Motor neuron (in vitro differentiated cells): Measurements from ENCODE around the gene CNGA1. TPM values are rescaled to one million over a fixed set of nuclear protein-coding genes. Genes with fewer than 3 reads are reported as not detected.
"Not testable (repeated sequence)": the region's sequence is repeated elsewhere in the genome, so short reads cannot be mapped to it uniquely, and the experiment has no call there.

ENCODE experiments used
- ATAC-seq, 8 experiments: fragments of 200-7000 bp; cut with Tn5 transposase; replicated peaks in 6 of 8; 2 replicates each; pipeline ENCODE4 v1.8.0; 2021; ENCODE audit warnings: mild to moderate bottlenecking in 8 of 8, moderate library complexity in 8 of 8
- H3K27ac ChIP-seq, 2 donors: fragments of 250-450 bp; sonication (Bioruptor Pico); 2 replicates each; pipeline ENCODE4 v1.9.0; 2021; ENCODE audit warnings: antibody characterized with exemption in 2 of 2, mild to moderate bottlenecking in 2 of 2, moderate library complexity in 1 of 2
- H3K4me1 ChIP-seq, 2 donors: fragments of 250-450 bp; sonication (Bioruptor Pico); replicated peaks in 1 of 2; 2 replicates each; pipeline ENCODE4 v1.6.1; 2021; ENCODE audit warnings: antibody characterized with exemption in 2 of 2, mild to moderate bottlenecking in 2 of 2, moderate library complexity in 1 of 2
- H3K4me3 ChIP-seq, 5 donors: fragments of 250-450 bp; sonication (Bioruptor Pico); 2 replicates each; pipeline ENCODE4 v1.9.0; 2021; ENCODE audit warnings: antibody characterized with exemption in 5 of 5, mild to moderate bottlenecking in 5 of 5, moderate library complexity in 4 of 5
- WGBS, 10 experiments: fragments of 450-650 bp; shearing (Covaris generic); methylation state at CpG; one replicate each; pipeline ENCODE4 v1.0.0; 2022; 5-methylcytosine and 5-hydroxymethylcytosine counted together
- in situ Hi-C, 9 experiments: fragments of 400-800 bp; cut with MboI; loops; one replicate each; pipeline ENCODE4 v1.15.0; 2021; ENCODE audit warnings: low sequenced_read_pairs in 9 of 9, low pct_unique_long_range_greater_than_20kb in 2 of 9; ENCODE audit not compliant: unreplicated experiment in 9 of 9
- total RNA-seq, 8 experiments: library from RNA; unstranded; fragments of 300-600 nt; gene quantifications; 2 replicates each; pipeline versions ENCODE4 v1.2.3 to v1.2.4, GENCODE V29; 2022

Gene CNGA1
- total RNA-seq, 8 experiments from 2014 or later: 0.05 to 0.38 (median 0.18) TPM; not detected in 2

DNA sequence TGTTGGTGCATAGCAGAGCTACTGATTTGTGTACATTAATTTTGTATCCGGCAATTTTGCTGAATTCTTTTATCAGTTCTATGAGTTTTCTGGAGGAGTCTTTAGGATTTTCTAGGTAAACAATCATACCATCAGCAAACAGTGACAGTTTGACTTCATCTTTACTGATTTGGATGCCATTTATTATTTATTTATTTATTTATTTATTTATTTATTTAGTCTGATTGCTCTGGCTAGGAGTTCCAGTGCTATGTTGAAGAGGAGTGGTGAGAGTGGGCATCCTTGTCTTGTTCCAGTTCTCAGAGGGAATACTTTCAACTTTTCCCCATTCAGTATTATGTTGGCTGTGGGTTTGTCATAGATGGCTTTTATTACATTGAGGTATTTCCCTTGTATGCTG lies 24.0 kb downstream of the CNGA1 start:
- ATAC-seq, H3K4me1 ChIP-seq, H3K4me3 ChIP-seq, H3K27ac ChIP-seq, in situ Hi-C loops: not testable (repeated sequence)
- 0 to 100% (median 86%) methylated on average over 1 of the region's 1 CpG; no CpG with 5 or more reads in 3 of the 10 experiments for WGBS, 10 experiments

DNA sequence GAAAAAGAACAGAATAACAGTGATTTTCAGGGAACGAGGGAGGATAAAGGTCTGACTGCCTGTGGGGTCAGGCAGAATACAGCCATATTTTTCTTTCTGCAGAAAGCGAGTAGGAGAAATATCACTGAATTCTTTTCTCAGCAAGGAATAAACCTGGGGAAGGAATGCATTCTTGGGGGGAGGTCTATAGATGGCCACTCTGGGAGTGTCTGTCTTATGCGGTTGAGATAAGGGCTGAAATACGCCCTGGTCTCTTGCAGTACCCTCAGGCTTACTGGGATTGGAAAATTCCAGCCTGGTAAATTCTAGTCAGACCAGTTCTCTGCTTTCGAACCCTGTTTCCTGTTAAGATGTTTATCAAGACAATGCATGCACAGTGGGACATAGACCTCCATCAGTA lies 26.3 kb downstream of the CNGA1 start:
- no peak for ATAC-seq
- in situ Hi-C loops: no loop called here
- Histone ChIP-seq H3K4me3 (no peak overlapping the region), H3K4me1 (no peaks in the 10 kb centered on the region), H3K27ac (no peak overlapping the region)
- 20 to 100% (median 82%) methylated on average over 1 to 5 of the region's 5 CpGs for WGBS, 10 experiments

DNA sequence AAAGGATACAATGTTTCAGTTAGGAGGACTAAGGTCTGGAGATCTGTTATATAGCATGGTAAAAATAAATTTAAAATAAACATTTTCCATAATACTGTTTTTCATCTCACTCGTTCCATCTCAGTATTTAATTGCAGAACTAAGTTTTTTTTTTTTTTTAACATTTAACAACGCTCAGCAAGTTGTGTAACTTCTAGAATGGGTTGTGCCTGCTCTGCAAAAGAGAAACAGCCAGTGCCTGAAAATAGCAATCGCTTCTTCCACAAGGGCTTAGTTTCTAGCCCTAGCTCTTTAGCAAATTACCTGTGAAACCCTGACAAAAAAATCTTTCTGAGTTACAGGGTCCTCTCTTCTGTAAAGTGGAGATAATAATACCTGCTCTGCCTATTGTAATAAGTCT lies 41.9 kb downstream of the CNGA1 start:
- Histone ChIP-seq H3K27ac (no peak overlapping the region), H3K4me3 (no peak overlapping the region), H3K4me1 (no peaks in the 10 kb centered on the region)
- WGBS, 10 experiments: 0 to 83% (median 66%) methylated on average over 2 to 3 of the region's 3 CpGs
- no peak for ATAC-seq
- in situ Hi-C loops: no loop called here

DNA sequence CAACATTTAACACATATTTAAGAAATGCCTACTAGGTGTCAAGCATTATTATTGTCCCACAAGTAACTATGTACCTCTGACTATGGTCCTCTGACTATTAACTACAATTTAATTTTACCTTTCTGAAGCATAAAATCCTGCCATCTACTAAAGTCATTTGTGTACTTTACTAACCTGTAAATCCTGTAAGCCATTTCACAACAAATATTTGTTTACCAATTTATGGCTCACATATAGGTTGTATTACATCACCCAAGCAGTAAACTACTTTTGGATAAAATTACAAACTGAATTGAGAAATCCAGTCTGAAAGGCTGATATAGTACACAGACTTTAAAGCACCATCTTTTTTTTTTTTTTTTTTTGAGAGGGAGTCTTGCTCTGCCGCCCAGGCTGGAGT lies 43.8 kb downstream of the CNGA1 start:
- WGBS, 10 experiments: 80 to 83% (median 82%) methylated on average over 1 of the region's 1 CpG; no CpG with 5 or more reads in 6 of the 10 experiments
- no peak overlapping the region for H3K27ac ChIP-seq

DNA sequence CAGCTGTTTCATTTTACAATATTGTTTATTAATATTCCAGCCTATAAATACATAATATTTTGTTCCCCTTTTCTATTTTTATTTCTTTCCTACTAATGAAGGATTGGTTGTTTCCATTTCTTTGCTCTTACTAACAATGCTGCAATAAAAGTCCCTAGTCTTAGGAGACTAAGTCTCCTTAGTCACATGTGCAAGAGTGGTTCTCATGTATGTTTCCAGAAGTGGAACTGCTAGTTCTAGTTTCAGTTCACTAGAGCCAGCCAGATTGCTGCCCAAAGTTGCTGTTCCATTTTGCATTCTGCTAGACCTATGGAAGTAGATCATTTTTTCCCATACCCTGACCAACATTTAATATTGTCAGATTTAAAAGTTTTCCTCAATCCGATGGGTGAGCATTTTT lies 44.3 kb downstream of the CNGA1 start:
- Histone ChIP-seq H3K4me3 (no peak overlapping the region), H3K4me1 (no peaks in the 10 kb centered on the region), H3K27ac (no peak overlapping the region)
- 15 to 93% (median 67%) methylated on average over 1 of the region's 1 CpG; no CpG with 5 or more reads in 1 of the 10 experiments for WGBS, 10 experiments
- in situ Hi-C loops: no loop called here
- no peak for ATAC-seq

More for the DNA sequence above, 43.8 kb downstream of the CNGA1 start:
- ATAC-seq: no peak
- in situ Hi-C loops: no loop called here
- Histone ChIP-seq H3K4me3 (no peak overlapping the region), H3K4me1 (no peaks in the 10 kb centered on the region)

DNA sequence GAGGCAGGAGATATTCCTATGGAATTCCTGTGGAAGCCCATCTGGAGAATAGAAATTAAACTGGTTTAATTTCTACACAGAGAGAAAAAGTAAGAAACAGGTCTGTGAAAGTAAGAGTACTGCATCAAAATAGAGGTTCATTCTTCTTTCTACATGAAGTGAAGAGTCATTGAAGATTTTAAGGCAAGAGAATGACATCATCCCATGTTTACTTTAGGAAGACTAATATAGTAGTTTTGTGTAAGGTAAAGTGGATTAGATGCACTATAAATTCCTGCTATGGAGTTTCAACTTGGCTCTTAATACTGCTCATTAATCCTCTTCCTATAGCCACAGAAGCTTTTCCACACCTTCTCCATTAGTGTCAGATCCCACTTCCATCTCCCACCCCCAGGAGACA lies 47.6 kb downstream of the CNGA1 start:
- Histone ChIP-seq H3K4me3 (no peak overlapping the region), H3K4me1 (no peaks in the 10 kb centered on the region), H3K27ac (no peak overlapping the region)
- ATAC-seq: no peak
- in situ Hi-C loops: no loop called here

DNA sequence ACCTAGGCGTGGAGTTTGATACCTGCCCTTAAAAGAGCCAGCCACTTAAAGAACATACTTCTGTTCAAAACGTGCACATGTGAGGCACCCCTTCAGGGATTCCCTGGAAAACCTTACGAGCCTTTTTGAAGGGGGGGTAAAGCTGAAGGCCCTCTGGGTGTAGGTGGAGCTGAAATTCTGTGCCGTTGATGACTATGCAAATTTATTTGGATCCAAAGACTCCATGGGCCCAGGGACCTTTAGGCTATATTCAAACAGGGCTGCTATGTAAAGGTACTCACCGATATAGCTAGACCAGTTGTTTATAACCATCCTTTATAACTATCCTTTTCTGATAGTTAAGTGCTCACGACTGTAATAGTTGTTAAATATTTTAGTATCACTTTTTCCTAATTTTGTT lies 61.8 kb downstream of the CNGA1 start:
- Histone ChIP-seq H3K4me3 (no peak overlapping the region), H3K4me1 (no peaks in the 10 kb centered on the region), H3K27ac (no peak overlapping the region)
- WGBS, 10 experiments: 18 to 88% (median 72%) methylated on average over 2 to 5 of the region's 6 CpGs
- in situ Hi-C loops: no loop called here
- peak in 3 of 8 experiments; percentile 38 to 64 (median 43) for ATAC-seq

DNA sequence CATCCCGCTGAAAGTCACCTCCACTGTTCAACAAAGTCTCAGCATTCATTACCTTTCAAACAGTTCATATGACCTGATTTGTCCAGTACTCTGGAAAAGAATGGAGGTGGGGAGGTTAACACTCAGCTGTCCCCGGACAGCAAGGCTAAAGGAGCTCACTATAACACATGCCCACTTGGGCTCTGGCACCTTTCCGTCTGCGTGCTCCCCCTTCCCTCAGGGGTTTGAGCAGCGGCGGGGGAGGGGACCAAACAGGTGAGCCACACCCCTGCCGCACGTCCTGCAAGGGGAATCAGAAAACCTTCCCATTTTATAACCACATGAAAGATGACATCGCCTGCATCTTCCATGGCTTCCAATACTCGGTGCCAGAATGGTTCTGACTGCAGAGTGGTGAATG lies 62.2 kb downstream of the CNGA1 start:
- no peak for ATAC-seq
- no peak overlapping the region for H3K27ac ChIP-seq
- no peak overlapping the region for H3K4me3 ChIP-seq
- no peaks in the 10 kb centered on the region for H3K4me1 ChIP-seq
- in situ Hi-C loops: no loop called here
- 20 to 91% (median 73%) methylated on average over 1 to 6 of the region's 10 CpGs; no CpG with 5 or more reads in 5 of the 10 experiments for WGBS, 10 experiments

DNA sequence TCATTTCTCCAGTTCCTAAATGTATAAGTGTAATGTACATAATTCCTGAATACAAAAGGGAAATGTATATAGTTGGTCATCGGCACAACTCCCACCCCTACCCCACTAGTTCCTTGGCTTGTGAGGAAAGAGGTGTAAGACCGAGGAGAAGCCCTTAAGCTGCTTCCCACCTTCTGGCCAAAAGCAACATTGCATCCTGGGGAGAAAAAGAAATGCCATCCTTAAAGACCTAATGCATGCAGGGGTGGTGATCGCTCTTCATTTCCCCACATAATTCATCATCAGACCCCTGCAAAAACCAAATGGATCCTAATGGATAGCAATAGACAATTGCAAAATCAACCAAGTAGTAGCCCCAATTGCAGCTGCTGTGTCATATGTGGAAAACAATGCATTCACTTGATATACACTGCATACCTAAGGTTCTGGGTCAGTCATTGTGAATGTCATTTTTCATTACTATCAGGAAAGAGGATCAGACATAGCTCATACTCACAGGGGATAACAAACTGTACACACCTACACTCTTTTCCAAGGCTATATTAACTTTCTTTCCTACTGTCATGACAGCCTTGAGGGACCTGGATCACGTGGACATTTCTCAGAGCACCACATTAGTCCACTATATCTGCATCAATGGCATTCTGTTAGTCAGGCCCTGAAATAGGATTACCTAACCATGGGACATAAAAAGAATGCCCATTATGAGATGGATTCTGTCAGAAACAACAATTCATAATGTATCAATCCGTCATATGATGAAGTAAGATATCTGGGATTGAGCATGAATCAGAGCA lies 70.4 kb downstream of the CNGA1 start:
- Histone ChIP-seq H3K27ac (no peak overlapping the region), H3K4me1 (no peaks in the 10 kb centered on the region), H3K4me3 (no peak overlapping the region)
- no peak for ATAC-seq
- WGBS, 10 experiments: 50 to 96% (median 85%) methylated on average over 1 to 5 of the region's 5 CpGs; no CpG with 5 or more reads in 1 of the 10 experiments
- in situ Hi-C loops: loop anchor here in 2 of 9 experiments (25.0 kb wide), 1 partner anchor 259 kb away; no protein-coding TSS in a partner anchor

DNA sequence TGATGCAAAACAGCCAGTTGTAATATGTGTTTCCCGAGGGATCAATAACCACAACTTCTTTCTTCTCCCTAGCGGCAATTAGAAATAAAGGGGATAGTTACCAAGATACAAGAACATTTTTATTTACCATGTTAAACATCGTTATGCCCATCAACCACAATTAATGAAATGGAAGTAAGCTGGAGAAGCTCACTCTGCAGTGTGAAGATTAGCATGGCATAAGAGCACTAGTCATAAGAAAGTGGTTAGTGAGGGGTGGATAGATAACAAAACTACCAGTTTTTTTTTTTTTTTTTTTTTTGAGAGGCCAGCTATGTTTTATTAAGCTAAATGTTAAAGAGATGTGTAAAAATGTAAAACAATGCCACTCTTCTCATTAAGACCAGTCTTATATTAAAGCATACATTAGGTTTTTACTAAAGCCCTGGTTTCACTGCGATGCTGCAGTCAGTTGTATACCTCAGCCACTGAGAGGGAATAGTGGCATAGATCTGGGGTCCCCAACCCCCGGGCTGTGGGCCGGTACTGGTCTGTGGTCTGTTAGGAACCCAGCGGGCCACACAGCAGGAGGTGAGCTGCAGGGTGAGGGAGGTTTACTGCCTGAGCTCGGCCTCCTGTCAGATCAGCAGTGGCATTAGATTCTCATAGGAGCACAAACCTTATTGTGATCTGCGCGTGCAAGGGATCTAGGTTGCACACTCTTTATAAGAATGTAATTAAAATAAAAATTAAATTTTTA lies 74.2 kb downstream of the CNGA1 start:
- ATAC-seq: no peak
- no peak overlapping the region for H3K4me3 ChIP-seq
- WGBS, 10 experiments: 20 to 94% (median 69%) methylated on average over 1 to 9 of the region's 10 CpGs
- no peaks in the 10 kb centered on the region for H3K4me1 ChIP-seq
- H3K27ac ChIP-seq: no peak overlapping the region
- in situ Hi-C loops: loop anchor here in 2 of 9 experiments (25.0 kb wide), 1 partner anchor 255 kb away; no protein-coding TSS in a partner anchor

DNA sequence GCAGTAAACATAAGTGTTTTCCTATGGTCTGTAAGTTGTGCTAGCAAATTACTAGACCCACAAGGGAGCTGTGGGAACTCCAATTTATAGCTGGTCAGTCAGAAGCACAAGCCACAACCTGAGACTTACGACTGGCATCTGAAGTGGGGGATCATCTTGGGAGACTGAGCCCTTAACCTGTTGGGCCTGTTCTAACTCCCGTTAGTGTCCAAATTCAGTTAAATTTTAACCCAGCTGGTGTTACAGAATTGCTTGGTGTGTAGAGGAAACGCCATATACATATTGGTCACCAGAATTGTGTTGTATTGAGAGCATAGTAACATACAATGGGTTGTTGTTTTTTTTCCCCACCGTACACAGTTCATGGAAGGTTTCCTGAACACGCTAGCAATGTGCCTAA lies 77.0 kb downstream of the CNGA1 start:
- Histone ChIP-seq H3K4me3 (no peak overlapping the region), H3K27ac (no peak overlapping the region), H3K4me1 (no peaks in the 10 kb centered on the region)
- no peak for ATAC-seq
- in situ Hi-C loops: loop anchor here in 2 of 9 experiments (25.0 kb wide), 1 partner anchor 252 kb away; no protein-coding TSS in a partner anchor
- 20 to 100% (median 89%) methylated on average over 1 to 4 of the region's 5 CpGs; no CpG with 5 or more reads in 2 of the 10 experiments for WGBS, 10 experiments

DNA sequence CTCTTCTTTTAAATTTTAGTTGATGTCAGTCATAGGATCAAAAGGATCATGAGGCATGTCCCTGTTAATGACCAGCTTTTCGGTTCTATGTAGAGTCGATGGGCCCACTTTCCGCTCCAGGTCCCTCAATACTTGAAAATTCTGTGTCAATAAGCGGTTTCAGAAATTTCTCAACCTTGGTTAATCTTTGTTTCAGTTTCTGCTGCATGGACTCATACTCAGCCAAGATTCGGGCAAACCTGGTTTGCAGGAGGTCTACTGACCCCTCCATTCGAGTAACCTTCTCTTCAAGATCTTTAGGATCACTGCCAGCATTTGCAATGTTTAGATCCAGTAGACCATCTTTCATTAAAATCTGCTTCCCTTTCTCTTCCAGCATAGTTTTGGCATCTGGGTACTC lies 80.1 kb downstream of the CNGA1 start:
- 10 to 100% (median 85%) methylated on average over 1 to 6 of the region's 6 CpGs for WGBS, 10 experiments
- Histone ChIP-seq H3K27ac (no peak overlapping the region), H3K4me3 (no peak overlapping the region), H3K4me1 (no peaks in the 10 kb centered on the region)
- ATAC-seq: no peak
- in situ Hi-C loops: loop anchor here in 2 of 9 experiments (25.0 kb wide), 1 partner anchor 249 kb away; no protein-coding TSS in a partner anchor

DNA sequence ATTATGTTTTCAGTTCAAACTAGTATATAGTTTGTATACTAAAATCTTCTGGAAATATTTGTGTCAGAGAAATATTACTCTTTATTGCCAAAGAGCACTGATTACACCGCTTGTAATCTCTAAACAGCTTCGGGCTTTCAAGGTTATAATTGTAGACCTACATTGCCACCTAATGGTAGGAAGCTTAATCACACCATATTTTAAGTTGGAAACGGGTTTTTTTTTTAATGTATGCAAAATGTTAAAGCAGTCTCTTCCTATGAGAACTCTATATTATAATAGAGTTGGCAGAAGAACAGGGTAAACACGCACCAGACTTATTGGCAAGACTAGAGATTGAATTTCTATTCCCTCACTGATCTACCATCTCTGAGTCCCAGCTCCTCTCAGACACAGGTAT lies 82.6 kb downstream of the CNGA1 start:
- 0 to 39% (median 8%) methylated on average over 1 to 4 of the region's 4 CpGs for WGBS, 10 experiments
- in situ Hi-C loops: loop anchor here in 2 of 9 experiments (25.0 kb wide), 1 partner anchor 247 kb away; no protein-coding TSS in a partner anchor

More for the DNA sequence above, 82.6 kb downstream of the CNGA1 start:
- no peaks in the 10 kb centered on the region for H3K4me1 ChIP-seq
- H3K4me3 ChIP-seq: no peak overlapping the region
- peak in 3 of 8 experiments; percentile 71 to 82 (median 81) for ATAC-seq
- H3K27ac ChIP-seq: no peak overlapping the region
